Nephron progenitor cell (in vitro differentiated cells): ENCODE results near the gene KCNMB1.

Experiments
- DNase-seq: peaks from one replicate; pipeline ENCODE4 v3.0.0; 2021
- H3K27ac Mint-ChIP-seq: 2 replicates; pipeline ENCODE4 v1.8.0; 2021; ENCODE audit warnings: mild to moderate bottlenecking, moderate library complexity, mixed read lengths
- H3K27me3 Mint-ChIP-seq: 2 replicates; pipeline ENCODE4 v1.8.0; 2021; ENCODE audit warnings: mild to moderate bottlenecking, low read depth, mixed read lengths; ENCODE audit not compliant: poor library complexity
- H3K36me3 Mint-ChIP-seq: 2 replicates; pipeline ENCODE4 v1.8.0; 2021; ENCODE audit warnings: low read depth, mixed read lengths
- H3K4me1 Mint-ChIP-seq: 2 replicates; pipeline ENCODE4 v1.8.0; 2021; ENCODE audit warnings: mixed read lengths
- H3K4me3 Mint-ChIP-seq: 2 replicates; pipeline ENCODE4 v1.8.0; 2021; ENCODE audit warnings: mild to moderate bottlenecking, moderate library complexity, mixed read lengths
- H3K9me3 Mint-ChIP-seq: 2 replicates; pipeline ENCODE4 v1.8.0; 2021; ENCODE audit warnings: mild to moderate bottlenecking, moderate library complexity, mixed read lengths
- CTCF ChIP-seq: fragments of 200-600 bp; sonication (generic); IDR thresholded peaks from 2 replicates; pipeline ENCODE4 v1.5.0; 2021; ENCODE audit warnings: antibody characterized with exemption

The KCNMB1 gene

DNA sequence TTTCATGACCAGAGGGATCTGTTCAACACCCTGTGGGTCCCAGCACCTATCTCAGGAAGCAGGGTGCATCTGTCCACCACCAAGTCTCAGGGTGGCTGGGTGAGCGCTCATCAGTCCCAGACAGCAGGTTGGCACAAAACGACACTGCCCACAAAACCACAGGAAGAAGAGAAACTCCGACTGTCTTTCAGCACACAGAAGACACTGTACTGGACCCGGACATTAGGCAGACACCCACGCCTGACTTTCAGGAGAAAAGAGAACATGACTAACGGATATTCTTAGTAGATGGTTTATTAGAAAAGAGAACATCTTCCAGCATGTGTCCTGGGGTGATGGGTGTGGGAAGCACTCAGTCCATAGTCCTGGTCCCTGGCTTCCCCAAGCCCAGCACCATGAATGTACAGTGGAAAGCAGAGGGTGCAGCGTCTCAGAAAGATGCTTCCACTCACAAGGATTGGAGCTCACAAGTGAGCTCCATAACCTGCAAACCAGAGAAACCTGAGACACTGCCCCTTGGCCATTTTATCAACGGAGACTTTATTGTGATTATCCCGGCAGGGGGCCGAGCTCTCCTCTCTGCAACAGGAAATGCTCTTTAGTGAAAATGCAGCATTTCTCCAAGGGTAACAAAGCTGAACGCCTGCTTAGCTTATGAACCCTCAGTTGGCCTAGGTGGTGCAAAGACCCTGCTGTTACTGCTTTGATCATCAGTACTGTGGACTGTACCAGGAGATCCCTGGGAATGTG is 55.8 kb downstream of the KCNMB1 start:
- Mint-ChIP-seq H3K4me3 (no peak overlapping the region), H3K9me3 (no peaks in the 10 kb centered on the region), H3K4me1 (peaks cover 49% of the 10 kb centered on the region), H3K27ac (no peak overlapping the region), H3K36me3 (no peaks in the 10 kb centered on the region), H3K27me3 (no peaks in the 10 kb centered on the region)
- no peak for TF ChIP-seq CTCF
- no peak for DNase-seq

DNA sequence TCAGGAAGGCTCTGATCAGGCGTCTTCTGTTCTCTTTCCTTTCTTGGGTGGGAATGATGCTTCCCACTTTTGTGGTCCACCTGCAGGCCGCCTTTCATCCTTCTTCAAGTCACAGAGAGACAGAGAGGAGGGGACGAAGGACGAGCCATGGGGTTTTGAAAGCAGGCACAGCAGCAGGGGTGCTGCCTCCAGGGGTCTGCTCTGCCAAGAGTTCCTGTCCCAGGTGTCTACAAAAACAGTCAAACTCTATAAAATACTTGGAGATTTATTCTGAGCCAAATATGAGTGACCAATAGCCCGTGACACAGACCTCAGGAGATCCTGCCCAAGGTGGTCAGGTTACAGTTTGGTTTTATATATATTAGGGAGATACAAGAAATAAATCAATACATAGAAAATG is 57.1 kb downstream of the KCNMB1 start:
- Mint-ChIP-seq H3K27ac (no peak overlapping the region), H3K36me3 (no peaks in the 10 kb centered on the region), H3K27me3 (no peaks in the 10 kb centered on the region), H3K9me3 (no peaks in the 10 kb centered on the region), H3K4me3 (no peak overlapping the region), H3K4me1 (peaks cover 45% of the 10 kb centered on the region)
- DNase-seq = no peak
- no peak for TF ChIP-seq CTCF

GRCh38 chr5:170330568-170331054 is 58.6 kb downstream of the KCNMB1 start:
- Mint-ChIP-seq H3K4me1 (peaks cover 41% of the 10 kb centered on the region), H3K27ac (peak overlapping the region; percentile 73), H3K9me3 (no peaks in the 10 kb centered on the region), H3K27me3 (no peaks in the 10 kb centered on the region), H3K36me3 (no peaks in the 10 kb centered on the region), H3K4me3 (no peak overlapping the region)
- TF ChIP-seq CTCF = no peak
- DNase-seq = no peak

DNA sequence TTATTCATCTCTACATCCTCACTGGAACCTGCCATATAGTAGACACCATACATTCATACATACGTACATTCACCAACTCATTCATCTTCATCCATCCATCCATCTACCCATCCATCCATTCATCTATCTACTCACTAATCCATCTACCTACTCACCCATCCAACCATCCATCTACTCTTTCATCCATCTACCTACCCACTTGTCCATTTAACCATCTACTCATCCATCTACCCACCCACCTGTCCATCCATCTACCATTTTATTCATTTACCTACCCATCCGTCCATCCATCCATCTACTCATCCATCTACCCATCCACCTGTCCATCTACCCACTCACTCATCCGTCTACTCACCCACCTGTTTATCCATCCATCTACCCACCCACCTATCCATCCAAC is 59.6 kb downstream of the KCNMB1 start:
- no peak for TF ChIP-seq CTCF
- H3K4me3 Mint-ChIP-seq = no peak overlapping the region
- H3K27ac Mint-ChIP-seq = no peak overlapping the region
- H3K27me3 Mint-ChIP-seq = no peaks in the 10 kb centered on the region
- DNase-seq = no peak
- H3K4me1 Mint-ChIP-seq = peaks cover 36% of the 10 kb centered on the region
- H3K36me3 Mint-ChIP-seq = no peaks in the 10 kb centered on the region
- H3K9me3 Mint-ChIP-seq = no peaks in the 10 kb centered on the region

- Mint-ChIP-seq H3K27ac (no peak overlapping the region), H3K4me1 (peaks cover 19% of the 10 kb centered on the region), H3K36me3 (no peaks in the 10 kb centered on the region), H3K4me3 (no peak overlapping the region), H3K9me3 (no peaks in the 10 kb centered on the region), H3K27me3 (no peaks in the 10 kb centered on the region)
- no peak for DNase-seq
- TF ChIP-seq CTCF = no peak
Observed at GRCh38 chr5:170327829-170328228, 61.3 kb downstream of the KCNMB1 start.

DNA sequence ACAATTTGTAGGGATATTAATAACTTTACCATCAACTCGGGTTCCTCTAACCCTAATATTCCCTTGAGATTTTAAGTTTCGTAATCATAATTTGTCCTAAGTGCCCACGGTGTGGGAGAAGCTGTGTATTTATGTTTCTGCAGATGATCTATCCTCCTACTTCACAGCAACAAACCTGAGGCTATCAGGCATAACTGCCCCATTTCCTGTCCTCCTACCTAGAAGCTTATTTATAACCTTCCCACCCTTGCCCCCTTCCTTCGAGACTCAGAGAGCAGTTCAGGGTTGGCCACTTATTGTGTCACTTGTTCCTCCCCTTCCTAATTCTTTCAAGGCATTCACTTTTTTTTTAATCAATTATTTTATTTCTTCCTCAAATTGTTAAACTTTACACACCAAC is 62.0 kb downstream of the KCNMB1 start:
- Mint-ChIP-seq H3K4me1 (peaks cover 13% of the 10 kb centered on the region), H3K36me3 (no peaks in the 10 kb centered on the region), H3K27me3 (no peaks in the 10 kb centered on the region), H3K9me3 (no peaks in the 10 kb centered on the region), H3K4me3 (no peak overlapping the region), H3K27ac (no peak overlapping the region)
- TF ChIP-seq CTCF = no peak
- no peak for DNase-seq
